ENCODE results near the gene TMC6.
"Not testable (repeated sequence)": the region's sequence is repeated elsewhere in the genome, so short reads cannot be mapped to it uniquely, and the experiment has no call there.

Gene TMC6

GRCh38 chr17:78144147-78144719 lies 15.7 kb upstream of the TMC6 start:
- TF ChIP-seq CTCF (IDR thresholded peaks at IDR 0.05; ENCODE audit: low read depth, low read length): no peak
- in situ Hi-C loops (cut with HindIII; ENCODE audit: low sequenced_read_pairs): no loop called here
- H3K4me3 ChIP-seq (ENCODE audit: low read depth, low read length): no peak overlapping the region
- peak; percentile 79 for DNase-seq (ENCODE audit: low read depth, low spot score)

GRCh38 chr17:78143214-78144146 lies 14.9 kb upstream of the TMC6 start:
- no peak for DNase-seq (ENCODE audit: low read depth, low spot score)
- in situ Hi-C loops (cut with HindIII; ENCODE audit: low sequenced_read_pairs): no loop called here
- TF ChIP-seq CTCF (IDR thresholded peaks at IDR 0.05; ENCODE audit: low read depth, low read length): no peak
- H3K4me3 ChIP-seq (ENCODE audit: low read depth, low read length): no peak overlapping the region

- TF ChIP-seq CTCF (IDR thresholded peaks at IDR 0.05; ENCODE audit: low read depth, low read length): no peak
- peak; percentile 55 for DNase-seq (ENCODE audit: low read depth, low spot score)
- no peak overlapping the region for H3K4me3 ChIP-seq (ENCODE audit: low read depth, low read length)
- in situ Hi-C loops (cut with HindIII; ENCODE audit: low sequenced_read_pairs): no loop called here
These were observed 13.7 kb upstream of the TMC6 start for GRCh38 chr17:78142119-78142861.

- no peak for TF ChIP-seq CTCF (IDR thresholded peaks at IDR 0.05; ENCODE audit: low read depth, low read length)
- H3K4me3 ChIP-seq (ENCODE audit: low read depth, low read length): no peak overlapping the region
- no peak for DNase-seq (ENCODE audit: low read depth, low spot score)
- in situ Hi-C loops (cut with HindIII; ENCODE audit: low sequenced_read_pairs): no loop called here
These were observed 13.0 kb upstream of the TMC6 start for GRCh38 chr17:78141437-78142118.

GRCh38 chr17:78140169-78141051 lies 11.9 kb upstream of the TMC6 start:
- DNase-seq (ENCODE audit: low read depth, low spot score): peak; percentile 73
- TF ChIP-seq CTCF (IDR thresholded peaks at IDR 0.05; ENCODE audit: low read depth, low read length): no peak
- in situ Hi-C loops (cut with HindIII; ENCODE audit: low sequenced_read_pairs): no loop called here
- no peak overlapping the region for H3K4me3 ChIP-seq (ENCODE audit: low read depth, low read length)

GRCh38 chr17:78139861-78140168 lies 11.3 kb upstream of the TMC6 start:
- H3K4me3 ChIP-seq (ENCODE audit: low read depth, low read length); DNase-seq (ENCODE audit: low read depth, low spot score); in situ Hi-C loops (cut with HindIII; ENCODE audit: low sequenced_read_pairs): not testable (repeated sequence)
